ENCODE data around the gene TGFBR2.
A peak's percentile ranks its signal among the peaks of the same experiment; 100 is the strongest.

The TGFBR2 gene

DNA sequence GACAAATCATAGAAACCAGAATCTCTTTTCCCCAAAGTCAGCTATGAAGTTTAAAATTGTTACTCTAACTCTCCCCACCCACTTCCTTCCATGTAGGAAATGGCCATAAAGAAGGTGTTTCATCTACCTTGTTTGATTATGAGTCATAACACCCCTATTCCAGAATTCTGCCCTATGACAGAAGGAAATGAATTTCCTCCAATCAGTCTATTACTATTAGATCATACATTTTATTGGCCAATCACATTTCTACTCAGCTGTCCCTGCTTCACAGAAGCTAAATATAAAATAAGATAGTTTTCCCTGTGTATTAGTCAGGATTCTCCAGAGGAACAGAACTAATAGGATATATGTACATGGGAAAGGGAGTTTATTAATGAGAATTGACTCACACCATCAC lies 102.1 kb downstream of the TGFBR2 start:
- DNase-seq (ENCODE audit: low spot score): peak; percentile 34
- POLR2A ChIA-PET (ENCODE audit: low non-redundant PET): no interaction called here
- TF ChIP-seq, protein P1, sequence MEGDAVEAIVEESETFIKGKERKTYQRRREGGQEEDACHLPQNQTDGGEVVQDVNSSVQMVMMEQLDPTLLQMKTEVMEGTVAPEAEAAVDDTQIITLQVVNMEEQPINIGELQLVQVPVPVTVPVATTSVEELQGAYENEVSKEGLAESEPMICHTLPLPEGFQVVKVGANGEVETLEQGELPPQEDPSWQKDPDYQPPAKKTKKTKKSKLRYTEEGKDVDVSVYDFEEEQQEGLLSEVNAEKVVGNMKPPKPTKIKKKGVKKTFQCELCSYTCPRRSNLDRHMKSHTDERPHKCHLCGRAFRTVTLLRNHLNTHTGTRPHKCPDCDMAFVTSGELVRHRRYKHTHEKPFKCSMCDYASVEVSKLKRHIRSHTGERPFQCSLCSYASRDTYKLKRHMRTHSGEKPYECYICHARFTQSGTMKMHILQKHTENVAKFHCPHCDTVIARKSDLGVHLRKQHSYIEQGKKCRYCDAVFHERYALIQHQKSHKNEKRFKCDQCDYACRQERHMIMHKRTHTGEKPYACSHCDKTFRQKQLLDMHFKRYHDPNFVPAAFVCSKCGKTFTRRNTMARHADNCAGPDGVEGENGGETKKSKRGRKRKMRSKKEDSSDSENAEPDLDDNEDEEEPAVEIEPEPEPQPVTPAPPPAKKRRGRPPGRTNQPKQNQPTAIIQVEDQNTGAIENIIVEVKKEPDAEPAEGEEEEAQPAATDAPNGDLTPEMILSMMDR (conservative IDR thresholded peaks at IDR 0.05; ENCODE audit: low read depth): no peak
- CTCF ChIA-PET: no interaction called here
- no peak overlapping the region for H3K27ac ChIP-seq

DNA sequence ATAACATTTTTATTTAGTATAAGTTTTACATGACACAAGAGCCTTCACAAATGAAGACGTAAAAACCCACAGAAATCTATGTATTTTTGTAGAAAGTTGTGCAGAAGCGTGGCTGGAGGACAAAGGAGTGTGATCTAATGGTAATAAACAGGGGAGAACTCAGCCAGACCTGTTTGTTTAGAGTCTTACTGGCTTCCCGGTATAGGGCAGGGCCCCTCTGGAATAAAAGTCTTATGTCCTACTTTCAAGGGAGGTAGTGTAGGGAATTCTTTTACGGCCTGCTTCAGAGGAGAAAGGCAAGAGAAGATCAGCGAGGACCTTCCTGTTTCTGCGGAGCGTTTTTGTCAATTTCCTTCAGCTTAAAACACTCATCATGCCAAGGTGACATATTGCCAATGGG lies 103.6 kb downstream of the TGFBR2 start:
- H3K27ac ChIP-seq: no peak overlapping the region
- ChIA-PET POLR2A (ENCODE audit: low non-redundant PET) (no interaction called here), CTCF (no interaction called here)
- TF ChIP-seq, protein P1 (conservative IDR thresholded peaks at IDR 0.05; ENCODE audit: low read depth): no peak
- DNase-seq (ENCODE audit: low spot score): no peak

DNA sequence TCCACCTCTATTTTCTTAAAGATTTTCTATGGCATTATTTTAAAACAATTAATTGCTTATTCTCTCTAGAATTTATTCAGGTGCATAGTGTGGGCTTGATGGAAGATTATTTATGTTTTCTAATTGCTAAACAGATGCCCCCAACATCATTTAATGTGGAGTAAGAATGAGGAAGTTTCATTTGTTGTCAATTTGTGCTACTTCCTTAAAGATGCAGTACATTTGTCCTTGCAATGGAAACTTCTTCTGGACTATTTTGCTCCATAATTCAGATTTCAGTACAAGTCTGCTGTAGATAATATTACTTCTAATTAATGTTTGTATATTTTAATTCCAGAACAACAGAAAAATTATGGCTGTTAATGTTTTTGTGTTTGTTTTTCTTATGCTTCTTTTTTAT lies 104.8 kb downstream of the TGFBR2 start:
- DNase-seq (ENCODE audit: low spot score): no peak
- CTCF ChIA-PET: no interaction called here
- TF ChIP-seq, protein P1 (conservative IDR thresholded peaks at IDR 0.05; ENCODE audit: low read depth): no peak
- H3K27ac ChIP-seq: no peak overlapping the region
- POLR2A ChIA-PET (ENCODE audit: low non-redundant PET): no interaction called here

DNA sequence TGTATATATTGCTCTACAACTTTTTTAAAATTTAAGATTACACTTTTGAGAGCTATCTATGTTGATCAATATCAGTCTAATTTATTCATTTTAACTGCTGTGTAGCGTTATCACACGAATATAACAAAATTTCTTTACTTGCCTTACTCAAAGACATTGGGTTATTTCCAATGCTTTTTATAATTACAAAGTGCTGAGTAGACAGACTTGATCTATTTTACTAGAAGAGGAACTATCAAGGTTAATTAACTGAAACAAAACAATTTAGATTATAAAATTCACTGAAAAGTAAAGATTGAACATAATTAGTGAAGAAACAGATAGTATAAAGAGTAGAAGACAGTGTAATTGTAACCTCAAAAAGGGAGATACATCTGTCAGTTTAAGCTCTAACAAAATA lies 105.5 kb downstream of the TGFBR2 start:
- ChIA-PET POLR2A (ENCODE audit: low non-redundant PET) (no interaction called here), CTCF (no interaction called here)

GRCh38 chr3:30712991-30713390 lies 106.6 kb downstream of the TGFBR2 start:
- TF ChIP-seq, protein P1 (conservative IDR thresholded peaks at IDR 0.05; ENCODE audit: low read depth): no peak
- no peak for DNase-seq (ENCODE audit: low spot score)
- ChIA-PET CTCF (no interaction called here), POLR2A (ENCODE audit: low non-redundant PET) (no interaction called here)
- no peak overlapping the region for H3K27ac ChIP-seq

More for the DNA sequence above, 105.5 kb downstream of the TGFBR2 start:
- no peak for DNase-seq (ENCODE audit: low spot score)
- H3K27ac ChIP-seq: no peak overlapping the region
- TF ChIP-seq, protein P1 (conservative IDR thresholded peaks at IDR 0.05; ENCODE audit: low read depth): no peak

DNA sequence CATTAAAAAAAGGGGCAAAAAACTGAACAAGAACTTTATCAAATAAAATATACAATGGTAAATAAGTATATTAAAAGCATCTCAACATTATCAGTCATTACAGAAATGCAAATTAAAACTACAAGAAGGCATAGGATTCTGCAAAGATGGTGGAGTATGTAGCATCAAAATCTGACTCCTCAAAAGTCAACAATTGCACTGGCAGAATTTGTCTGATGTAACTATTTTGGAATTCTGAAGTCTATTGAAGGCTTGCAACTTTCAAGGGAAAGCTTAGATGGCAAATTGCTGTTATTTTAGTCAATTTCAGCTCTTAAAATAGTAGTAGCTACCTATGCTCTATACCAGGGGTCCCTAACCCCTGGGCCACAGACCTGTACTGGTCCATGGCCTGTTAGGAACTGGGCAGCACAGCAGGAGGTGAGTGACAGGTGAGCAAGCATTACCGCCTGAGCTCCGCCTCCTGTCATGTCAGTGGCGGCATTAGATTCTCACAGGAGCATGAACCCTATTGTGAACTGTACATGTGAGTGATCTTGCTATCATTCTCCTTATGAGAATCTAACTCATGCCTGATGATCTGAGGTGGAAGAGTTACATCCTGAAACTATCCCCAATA lies 107.6 kb downstream of the TGFBR2 start:
- no peak overlapping the region for H3K27ac ChIP-seq
- no peak for DNase-seq (ENCODE audit: low spot score)
- CTCF ChIA-PET: no interaction called here
- TF ChIP-seq, protein P1 (conservative IDR thresholded peaks at IDR 0.05; ENCODE audit: low read depth): no peak
- POLR2A ChIA-PET (ENCODE audit: low non-redundant PET): no interaction called here

- DNase-seq (ENCODE audit: low spot score): no peak
- ChIA-PET POLR2A (ENCODE audit: low non-redundant PET) (no interaction called here), CTCF (no interaction called here)
- TF ChIP-seq, protein P1 (conservative IDR thresholded peaks at IDR 0.05; ENCODE audit: low read depth): no peak
- no peak overlapping the region for H3K27ac ChIP-seq
Measured at GRCh38 chr3:30719536-30719935, 113.1 kb downstream of the TGFBR2 start.
